HG02678 (cell line): ENCODE data around the gene UBR4.
"Not testable (repeated sequence)": the region's sequence is repeated elsewhere in the genome, so short reads cannot be mapped to it uniquely, and the experiment has no call there.

ENCODE experiments used
- ATAC-seq: cut with Tn5 transposase; IDR thresholded peaks from one replicate; pipeline ENCODE4 v1.9.1; 2021; ENCODE audit warnings: mild to moderate bottlenecking, moderate library complexity; ENCODE audit not compliant: unreplicated experiment

Gene UBR4

GRCh38 chr1:19209990-19210771 lies at the start of gene UBR4:
Gene UBR4 (minus strand): TSS chr1:19210266. CDS start chr1:19210248, 18 bp downstream.
- ATAC-seq: peak; percentile 86

- ATAC-seq: no peak
Measured at GRCh38 chr1:19258353-19258752, 48.3 kb upstream of the UBR4 start.

- ATAC-seq: no peak
Measured at GRCh38 chr1:19257178-19257914, 47.3 kb upstream of the UBR4 start.

GRCh38 chr1:19256301-19256700 lies 46.2 kb upstream of the UBR4 start:
- not testable (repeated sequence) for ATAC-seq

GRCh38 chr1:19255288-19255687 lies 45.2 kb upstream of the UBR4 start:
- no peak for ATAC-seq

GRCh38 chr1:19254416-19254815 lies 44.4 kb upstream of the UBR4 start:
- no peak for ATAC-seq

GRCh38 chr1:19251305-19252196 lies 41.5 kb upstream of the UBR4 start, which contains the start of the genes EMC1 and MRTO4:
Gene EMC1 (minus strand): TSS chr1:19251524. CDS start chr1:19251509, 15 bp downstream.
Gene MRTO4 (plus strand): TSS chr1:19251805. CDS start chr1:19251836, 31 bp downstream.
- peak; percentile 91 for ATAC-seq

GRCh38 chr1:19250629-19251304 lies 40.7 kb upstream of the UBR4 start:
- no peak for ATAC-seq

- no peak for ATAC-seq
Measured at GRCh38 chr1:19240673-19241538, 30.8 kb upstream of the UBR4 start.

GRCh38 chr1:19239876-19240275 lies 29.8 kb upstream of the UBR4 start:
- ATAC-seq: no peak

GRCh38 chr1:19234224-19234623 lies 24.2 kb upstream of the UBR4 start:
- no peak for ATAC-seq

GRCh38 chr1:19232524-19232846 lies 22.4 kb upstream of the UBR4 start:
- no peak for ATAC-seq

- ATAC-seq: not testable (repeated sequence)
Measured at GRCh38 chr1:19231736-19232523, 21.9 kb upstream of the UBR4 start.

- no peak for ATAC-seq
Measured at GRCh38 chr1:19229828-19230325, 19.8 kb upstream of the UBR4 start.

GRCh38 chr1:19229229-19229628 lies 19.2 kb upstream of the UBR4 start:
- no peak for ATAC-seq

- ATAC-seq: no peak
Measured at GRCh38 chr1:19222979-19223824, 13.1 kb upstream of the UBR4 start.

- ATAC-seq: no peak
Measured at GRCh38 chr1:19222573-19222972, 12.5 kb upstream of the UBR4 start.

GRCh38 chr1:19220991-19221390 lies 10.9 kb upstream of the UBR4 start:
- no peak for ATAC-seq
